T-helper 1 cell treated with Interleukin-12 subunit alpha and Interleukin-12 subunit beta and Interleukin-4 antibody, amounts not matched to agents 30 ng/mL and 1 ng/mL, for 36 hours (primary cell): ENCODE measurements around the gene SEMA3B. TPM values are rescaled to one million over a fixed set of nuclear protein-coding genes. Genes with fewer than 3 reads are reported as not detected.

ENCODE experiments used
- intact Hi-C: fragments of 100-400 bp; cut with micrococcal nuclease; formaldehyde crosslinking; loops from one replicate; pipeline ENCODE4 v1.15.1; 2024
- total RNA-seq: library from RNA; stranded (reverse); gene quantifications from 2 replicates; pipeline ENCODE4 v1.2.3, GENCODE V29; 2022

SEMA3B gene
- total RNA-seq, 1 donor from 2014 or later, result 1.2 TPM

- intact Hi-C loops, result no loop called here
Observed at GRCh38 chr3:50289130-50289529, 20.2 kb downstream of the SEMA3B start.

- intact Hi-C loops, result loop anchor here (10.0 kb wide), 2 partner anchors 815 to 1265 kb away; partner anchors contain the start of genes DAG1, IMPDH2 and NDUFAF3
Observed at GRCh38 chr3:50290161-50290641, 21.3 kb downstream of the SEMA3B start.

- intact Hi-C loops, result loop anchor here (1.0 to 10.0 kb wide), 12 partner anchors 8 to 1268 kb away; partner anchors contain the start of genes DAG1, IMPDH2, NDUFAF3 and TMEM115
Observed at GRCh38 chr3:50292159-50293078, 23.5 kb downstream of the SEMA3B start, which contains the start of gene IFRD2. TSS of gene IFRD2 (minus strand) at chr3:50292429. CDS start at chr3:50292274, 155 bp downstream.

DNA sequence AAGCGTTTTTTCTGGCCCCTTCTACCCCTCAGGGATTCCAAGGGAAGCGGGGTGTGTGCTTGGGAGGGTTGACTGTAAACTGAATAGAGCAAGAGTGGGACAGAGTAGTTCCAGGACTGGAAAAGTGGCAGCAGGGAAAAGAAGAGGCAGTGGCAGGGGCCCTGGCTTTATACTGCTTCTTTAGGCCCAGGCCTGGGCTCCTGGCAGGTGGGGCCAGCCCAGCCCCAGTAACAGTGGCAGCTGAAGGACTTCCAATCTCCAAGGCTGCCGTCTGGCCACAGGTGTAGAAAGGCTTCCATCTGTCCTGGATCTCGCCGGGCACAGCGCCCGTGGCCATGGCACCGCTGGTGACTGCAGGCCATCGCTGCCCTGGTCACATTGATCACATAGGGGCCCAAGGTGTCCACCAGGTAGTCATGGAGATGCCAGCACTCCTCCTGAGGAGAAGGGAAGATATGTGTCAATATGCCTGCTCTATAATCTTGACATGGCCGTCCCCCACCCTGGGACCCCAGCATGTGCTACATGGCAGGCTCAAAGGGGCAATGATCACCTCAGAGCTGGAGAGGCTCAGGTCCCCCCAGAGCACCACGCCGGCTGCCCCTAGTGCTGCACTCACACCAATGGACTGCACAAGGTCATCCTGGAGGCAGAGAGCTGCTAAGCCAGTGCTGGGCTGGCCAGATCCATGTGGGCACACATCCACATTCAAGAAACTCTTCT is 24.3 kb downstream of the SEMA3B start:
- intact Hi-C loops, result loop anchor here (10.0 kb wide), 2 partner anchors 818 to 1268 kb away; partner anchors contain the start of genes DAG1, IMPDH2 and NDUFAF3

DNA sequence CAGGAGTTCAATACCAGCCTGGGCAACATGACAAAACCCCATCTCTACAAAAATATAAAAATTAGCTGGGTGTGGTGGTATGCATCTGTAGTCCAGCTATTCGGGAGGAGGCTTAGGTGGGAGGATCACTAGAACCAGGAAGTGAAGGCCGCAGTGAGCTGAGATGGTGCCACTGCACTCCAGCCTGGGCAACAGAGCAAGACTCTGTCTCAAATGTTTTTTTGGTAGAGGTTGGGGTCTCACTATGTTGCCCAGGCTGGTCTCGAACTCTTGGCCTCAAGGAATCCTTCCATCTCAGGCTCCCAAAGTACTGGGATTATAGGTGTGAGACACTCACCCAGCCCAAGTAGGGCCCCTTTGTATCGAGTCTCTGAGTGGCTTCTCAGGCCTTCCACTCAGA is 25.1 kb downstream of the SEMA3B start:
- intact Hi-C loops, result loop anchor here (10.0 kb wide), 2 partner anchors 819 to 1269 kb away; partner anchors contain the start of genes DAG1, IMPDH2 and NDUFAF3

GRCh38 chr3:50294492-50295403 is 25.8 kb downstream of the SEMA3B start:
- intact Hi-C loops, result loop anchor here (5.0 to 10.0 kb wide), 5 partner anchors 437 to 1377 kb away; partner anchors contain the start of genes ARIH2, DAG1, IMPDH2 and NDUFAF3

- intact Hi-C loops, result loop anchor here (5.0 to 10.0 kb wide), 5 partner anchors 438 to 1378 kb away; partner anchors contain the start of genes ARIH2, DAG1, IMPDH2 and NDUFAF3
Observed at GRCh38 chr3:50295553-50296431, 26.8 kb downstream of the SEMA3B start.

DNA sequence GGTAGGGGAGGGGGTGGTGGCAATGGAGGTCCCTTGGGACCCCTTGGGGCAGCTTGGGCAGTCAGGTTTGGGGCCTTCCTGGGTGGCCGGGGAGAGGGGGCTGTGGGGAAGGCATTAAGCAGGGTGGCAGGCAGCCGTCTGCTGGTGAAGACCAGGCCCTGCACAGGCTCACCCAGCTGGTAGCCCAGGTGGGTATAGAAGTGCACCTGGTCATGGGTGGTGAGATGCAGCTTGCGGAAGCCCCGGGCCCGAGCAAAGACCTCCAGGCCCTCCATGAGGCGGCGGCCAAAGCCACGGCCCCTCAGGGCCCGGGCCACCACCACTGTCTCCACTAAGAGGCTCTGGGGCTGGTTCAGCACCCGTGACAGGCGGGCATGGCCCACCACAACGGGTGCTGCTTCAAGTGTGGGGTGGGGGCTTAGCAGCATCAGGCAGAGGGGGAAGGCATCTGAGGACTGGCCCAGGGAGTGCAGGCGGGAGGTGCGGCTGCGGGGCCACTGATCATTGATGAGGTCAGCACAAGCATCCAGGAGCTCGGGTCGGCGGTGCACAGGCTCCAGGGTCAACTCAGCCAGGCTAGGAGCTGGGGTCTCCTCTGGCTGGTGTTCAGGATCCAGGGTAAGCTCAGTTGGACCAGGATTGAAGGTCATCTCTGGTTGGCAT is 27.9 kb downstream of the SEMA3B start:
- intact Hi-C loops, result loop anchor here (5.0 to 10.0 kb wide), 5 partner anchors 440 to 1380 kb away; partner anchors contain the start of genes ARIH2, DAG1, IMPDH2 and NDUFAF3

DNA sequence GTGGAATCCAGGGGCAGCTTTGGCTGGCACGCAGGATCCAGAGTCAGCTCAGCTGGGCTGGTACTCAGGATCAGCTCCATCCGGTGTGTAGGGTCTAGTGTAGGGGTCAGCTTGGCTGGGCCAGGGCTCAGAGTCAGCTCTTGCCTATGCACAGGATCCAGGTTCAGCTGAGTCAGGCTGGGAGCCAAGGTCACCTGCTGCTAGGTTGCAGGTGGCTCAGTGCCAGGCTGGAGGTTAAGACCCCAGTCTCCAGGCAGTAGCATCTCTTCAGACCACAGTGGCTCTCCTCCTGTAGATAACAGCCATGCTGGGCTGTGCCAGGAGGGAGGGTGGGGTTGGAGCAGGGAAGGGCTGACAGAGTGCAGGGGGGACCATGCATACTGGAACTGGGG is 28.4 kb downstream of the SEMA3B start:
- intact Hi-C loops, result loop anchor here (5.0 to 10.0 kb wide), 5 partner anchors 440 to 1380 kb away; partner anchors contain the start of genes ARIH2, DAG1, IMPDH2 and NDUFAF3

DNA sequence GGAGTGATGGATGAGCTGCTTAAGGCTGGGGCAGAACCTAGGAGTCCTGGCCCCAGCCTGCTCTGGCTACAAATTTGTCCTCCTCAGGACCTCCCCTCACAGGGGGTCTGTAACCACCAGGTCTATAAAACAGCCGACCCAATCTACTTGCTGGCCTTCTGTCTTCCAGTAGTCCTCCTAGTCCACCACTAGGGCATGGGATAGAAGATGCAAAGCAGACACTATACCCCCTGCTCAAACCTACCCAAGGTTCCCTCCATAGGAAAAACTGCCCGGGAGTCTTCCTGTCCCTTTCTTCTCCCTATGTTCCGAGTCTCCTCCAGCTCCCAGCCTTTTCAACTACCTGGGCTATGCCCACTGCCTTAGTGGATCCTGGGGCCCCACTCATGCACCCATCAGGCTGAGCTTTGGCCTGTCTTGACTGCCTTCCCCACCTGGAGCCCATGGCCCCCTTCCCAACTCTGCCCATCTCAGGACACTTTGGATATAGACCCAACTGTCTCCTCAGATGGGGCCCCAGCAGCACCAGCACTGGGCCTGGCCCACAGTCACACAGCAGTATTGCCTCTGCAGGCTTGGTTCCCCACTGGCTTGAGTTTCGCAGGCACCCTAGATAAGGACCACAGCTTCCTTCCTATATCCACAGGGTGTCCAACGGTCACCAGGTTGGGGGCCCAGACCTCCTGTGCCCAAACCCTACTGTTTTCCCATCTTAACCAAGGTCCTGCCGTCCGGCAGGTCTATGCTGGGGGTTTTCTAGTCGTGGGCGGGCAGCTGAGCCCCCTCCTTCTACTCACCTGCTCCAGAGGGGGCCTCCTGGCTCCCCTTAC is 29.2 kb downstream of the SEMA3B start:
- intact Hi-C loops, result loop anchor here (1.0 to 10.0 kb wide), 13 partner anchors 67 to 1857 kb away; partner anchors contain the start of genes ARIH2, CCDC51, CISH and DAG1

- intact Hi-C loops, result loop anchor here (1.0 to 10.0 kb wide), 28 partner anchors 22 to 1858 kb away; partner anchors contain the start of genes AMIGO3, APEH, ARIH2 and CCDC51
Observed at GRCh38 chr3:50298836-50299637, 30.1 kb downstream of the SEMA3B start, which contains the start of the genes HYAL3 and NAA80. TSS of gene HYAL3 (minus strand) at chr3:50299405. CDS start at chr3:50295602, 3,803 bp downstream. TSS of gene NAA80 (minus strand) at chr3:50299405. CDS start at chr3:50297463, 1,942 bp downstream.

DNA sequence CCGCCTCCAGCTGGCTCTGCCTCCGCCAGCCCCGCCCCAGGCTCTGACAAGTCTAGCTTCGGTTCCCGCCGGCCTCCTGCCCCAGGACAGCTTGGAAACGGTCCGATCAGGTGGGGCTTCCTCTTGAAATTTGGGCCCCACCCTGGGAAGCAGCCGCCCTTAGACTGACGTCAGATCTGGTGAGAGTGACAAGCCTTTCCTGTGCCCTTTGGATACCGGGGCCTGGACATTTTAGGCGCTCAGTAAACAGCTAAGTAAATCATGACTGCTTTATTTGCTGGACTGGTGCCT is 30.6 kb downstream of the SEMA3B start:
- intact Hi-C loops, result loop anchor here (1.0 to 10.0 kb wide), 27 partner anchors 22 to 1859 kb away; partner anchors contain the start of genes AMIGO3, APEH, ARIH2 and CCDC51

DNA sequence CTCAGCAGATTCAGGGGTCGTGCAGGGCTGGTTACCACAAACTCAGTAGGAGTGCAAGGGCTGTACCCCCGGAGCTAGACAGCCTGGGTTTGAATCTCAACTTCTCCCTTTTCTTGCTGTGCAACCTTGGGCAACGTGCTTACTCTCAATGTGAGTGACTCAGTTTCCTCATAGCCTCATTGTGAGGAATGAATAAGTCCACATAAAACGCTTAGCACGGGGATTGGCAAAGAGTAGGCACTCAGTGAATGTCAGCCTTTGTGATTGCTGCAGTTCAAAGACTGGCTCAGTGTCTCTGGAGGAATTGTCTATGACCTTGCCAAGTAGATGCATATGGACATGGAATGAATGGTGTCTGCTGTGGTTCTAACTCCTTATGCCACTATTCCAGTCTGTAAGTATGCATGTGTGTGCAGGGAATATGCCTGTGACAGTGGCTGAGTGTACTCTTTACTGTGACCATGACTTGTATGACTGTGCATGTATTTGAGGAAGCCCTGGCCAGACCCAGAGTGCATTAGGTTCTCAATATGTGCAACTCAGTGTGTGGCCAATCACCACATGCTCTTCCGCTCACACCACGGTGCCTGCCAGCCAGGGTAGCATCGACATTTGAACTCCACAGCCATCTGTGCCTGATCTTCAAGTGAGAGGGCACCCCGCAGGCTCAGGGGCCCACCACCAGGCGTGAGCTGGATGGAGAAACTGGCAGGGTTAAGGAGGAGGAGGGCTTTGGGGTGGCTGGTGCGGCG is 31.2 kb downstream of the SEMA3B start:
- intact Hi-C loops, result loop anchor here (1.0 to 10.0 kb wide), 29 partner anchors 8 to 1859 kb away; partner anchors contain the start of genes AMIGO3, APEH, ARIH2 and CCDC51

- intact Hi-C loops, result loop anchor here (1.0 kb wide), 2 partner anchors 8 to 10 kb away; partner anchors contain the start of gene IFRD2
Observed at GRCh38 chr3:50300681-50301254, 31.8 kb downstream of the SEMA3B start.
